DOHH2 (cell line): ENCODE measurements around the gene CSMD2.
A peak's percentile ranks its signal among the peaks of the same experiment; 100 is the strongest.

Experiments
- H3F3A ChIP-seq: fragments of 200-600 bp; sonication (generic), shearing (Covaris generic); 2 replicates; pipeline ENCODE4 v1.6.0; 2016; ENCODE audit warnings: antibody characterized with exemption, mild to moderate bottlenecking; ENCODE audit not compliant: control insufficient read depth, insufficient read depth
- H3K27ac ChIP-seq: fragments of 200-600 bp; sonication (generic); 2 replicates; pipeline ENCODE4 v1.5.1; 2014; ENCODE audit warnings: low read depth, mild to moderate bottlenecking, low read length, moderate library complexity
- H3K27me3 ChIP-seq: fragments of 200-600 bp; sonication (generic); 2 replicates; pipeline ENCODE4 v1.6.1; 2014; ENCODE audit warnings: mild to moderate bottlenecking, low read length, mixed read lengths; ENCODE audit not compliant: control insufficient read depth
- H3K36me3 ChIP-seq: fragments of 200-600 bp; sonication (generic); 2 replicates; pipeline ENCODE4 v1.6.1; 2014; ENCODE audit warnings: mild to moderate bottlenecking, low read length, moderate library complexity, mixed read lengths; ENCODE audit not compliant: control insufficient read depth
- H3K4me1 ChIP-seq: fragments of 200-600 bp; sonication (generic); 2 replicates; pipeline ENCODE4 v1.6.1; 2014; ENCODE audit warnings: mild to moderate bottlenecking, low read length, mixed read lengths; ENCODE audit not compliant: control insufficient read depth
- H3K4me2 ChIP-seq: fragments of 200-600 bp; sonication (generic); 2 replicates; pipeline ENCODE4 v1.6.0; 2014; ENCODE audit warnings: mild to moderate bottlenecking, low read length, moderate library complexity
- H3K4me3 ChIP-seq: fragments of 200-600 bp; sonication (generic); 2 replicates; pipeline ENCODE4 v1.5.1; 2014; ENCODE audit warnings: mild to moderate bottlenecking, low read length, mixed read lengths
- H3K79me2 ChIP-seq: fragments of 200-600 bp; sonication (generic); 2 replicates; pipeline ENCODE4 v1.6.1; 2014; ENCODE audit warnings: mild to moderate bottlenecking, low read length, mixed read lengths; ENCODE audit not compliant: control insufficient read depth
- H3K9me2 ChIP-seq: fragments of 200-600 bp; sonication (generic); replicated peaks from 2 replicates; pipeline ENCODE4 v1.6.1; 2014; ENCODE audit warnings: mild to moderate bottlenecking, low read length, mixed read lengths; ENCODE audit not compliant: control insufficient read depth
- H3K9me3 ChIP-seq: fragments of 200-600 bp; sonication (generic); 2 replicates; pipeline ENCODE4 v1.6.1; 2014; ENCODE audit warnings: antibody characterized with exemption, low read length, mixed read lengths; ENCODE audit not compliant: control insufficient read depth, insufficient read depth
- H4K20me1 ChIP-seq: fragments of 200-600 bp; sonication (generic); 2 replicates; pipeline ENCODE4 v1.6.0; 2014; ENCODE audit warnings: low read depth, mild to moderate bottlenecking, antibody characterized with exemption, low read length, moderate library complexity; ENCODE audit not compliant: control insufficient read depth, insufficient read depth
- CTCF ChIP-seq: fragments of 200-600 bp; sonication (generic); IDR thresholded peaks from one replicate; pipeline ENCODE4 v1.5.1; 2014; ENCODE audit warnings: antibody characterized with exemption, mild to moderate bottlenecking, low read depth, low read length; ENCODE audit not compliant: poor library complexity, severe bottlenecking
- EZH2phosphoT487 ChIP-seq: fragments of 200-600 bp; sonication (generic); IDR thresholded peaks from 2 replicates; pipeline ENCODE4 v1.6.1; 2017; ENCODE audit warnings: borderline replicate concordance, mild to moderate bottlenecking, antibody characterized with exemption, low read length, moderate library complexity, mixed read lengths

Gene CSMD2

DNA sequence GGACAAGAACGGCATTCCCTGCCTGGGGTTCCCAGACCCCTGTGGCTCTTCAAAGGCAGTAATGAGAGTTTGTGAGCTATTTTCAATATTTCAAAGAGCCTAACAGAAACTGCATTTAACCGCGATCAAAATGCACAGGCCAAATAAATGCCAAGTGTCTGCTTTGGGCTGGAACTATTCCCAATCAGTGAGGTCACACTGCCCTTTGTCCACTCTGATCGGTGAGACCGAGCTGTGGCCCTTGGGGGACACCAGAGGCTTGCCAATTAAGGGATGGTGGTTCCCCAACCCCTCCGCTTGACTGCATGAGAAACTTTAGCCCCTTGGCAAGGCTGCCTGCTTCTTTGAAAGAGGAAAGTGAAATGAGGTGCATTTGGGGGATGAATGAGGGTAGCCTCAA, 20.3 kb downstream of the CSMD2 start:
- H4K20me1 ChIP-seq, result no peaks in the 10 kb centered on the region
- H3K36me3 ChIP-seq, result no peaks in the 10 kb centered on the region
- no peaks in the 10 kb centered on the region for H3K79me2 ChIP-seq
- H3K4me3 ChIP-seq, result no peak overlapping the region
- H3K27me3 ChIP-seq, result 0 out of 2 replicates have a peak, but pooled peaks cover 2% of the 10 kb centered on the region
- H3K4me1 ChIP-seq, result peaks cover 12% of the 10 kb centered on the region
- no peaks in the 10 kb centered on the region for H3K9me3 ChIP-seq
- H3K9me2 ChIP-seq, result no peaks in the 10 kb centered on the region
- H3F3A ChIP-seq, result no peaks in the 10 kb centered on the region
- no peak overlapping the region for H3K4me2 ChIP-seq
- TF ChIP-seq EZH2phosphoT487 (no peak), CTCF (no peak)
- H3K27ac ChIP-seq, result no peak overlapping the region

- Histone ChIP-seq H3K79me2 (no peaks in the 10 kb centered on the region), H3K27me3 (no peaks in the 10 kb centered on the region), H3K36me3 (no peaks in the 10 kb centered on the region), H3F3A (no peaks in the 10 kb centered on the region), H3K4me2 (no peak overlapping the region), H4K20me1 (no peaks in the 10 kb centered on the region), H3K9me2 (no peaks in the 10 kb centered on the region), H3K4me1 (peaks cover 15% of the 10 kb centered on the region), H3K27ac (no peak overlapping the region), H3K4me3 (no peak overlapping the region), H3K9me3 (no peaks in the 10 kb centered on the region)
- TF ChIP-seq EZH2phosphoT487 (no peak), CTCF (no peak)
Observed at GRCh38 chr1:34143975-34144374, 21.1 kb downstream of the CSMD2 start.

GRCh38 chr1:34140011-34140676, 24.9 kb downstream of the CSMD2 start:
- TF ChIP-seq EZH2phosphoT487, result no peak
- no peak for TF ChIP-seq CTCF
- no peaks in the 10 kb centered on the region for H3F3A ChIP-seq

More at GRCh38 chr1:34140011-34140676, 24.9 kb downstream of the CSMD2 start:
- Histone ChIP-seq H3K27ac (no peak overlapping the region), H3K4me2 (peak overlapping the region; percentile 39), H3K27me3 (no peaks in the 10 kb centered on the region), H3K9me3 (no peaks in the 10 kb centered on the region), H4K20me1 (no peaks in the 10 kb centered on the region), H3K36me3 (no peaks in the 10 kb centered on the region), H3K4me3 (no peak overlapping the region), H3K4me1 (peaks cover 15% of the 10 kb centered on the region), H3K79me2 (no peaks in the 10 kb centered on the region), H3K9me2 (no peaks in the 10 kb centered on the region)
